HCT116 (cell line): ENCODE data around the gene DNALI1. TPM values are rescaled to one million over a fixed set of nuclear protein-coding genes. Genes with fewer than 3 reads are reported as not detected.

Experiments
- ATAC-seq: fragments of 200-7000 bp; cut with Tn5 transposase; 2 replicates; pipeline ENCODE4 v1.9.1; 2020; ENCODE audit warnings: mild to moderate bottlenecking, moderate library complexity
- BruUV-seq: library from RNA; stranded (reverse); fragments of 400-500 nt; replicated peaks from 2 replicates; lab custom pipeline; 2021; lab: Mats Ljungman, UMichigan
- CTCF ChIA-PET: fragments of 300-600 bp; sonication (Branson Sonifier 250); formaldehyde crosslinking; loops from one replicate; lab custom pipeline; 2021; ENCODE audit warnings: antibody characterized with exemption; lab: Charles Lee
- POLR2A ChIA-PET: fragments of 300-600, 350-600 bp; sonication (Branson Sonifier 250); formaldehyde crosslinking; loops from one replicate; lab custom pipeline; 2021; ENCODE audit warnings: antibody characterized with exemption; lab: Charles Lee
- RAD21 ChIA-PET, 2 experiments: fragments of 300-600 bp; sonication (Branson Sonifier 250); formaldehyde crosslinking; loops; one replicate each; lab custom pipeline; 2023; ENCODE audit warnings: low total read pairs in 2 of 2; ENCODE audit not compliant: uncharacterized antibody in 2 of 2, unreplicated experiment in 2 of 2, low non-redundant PET in 1 of 2; lab: Charles Lee
- DNase-seq: peaks from one replicate; pipeline ENCODE4 v3.0.0-alpha.2; 2010; ENCODE audit warnings: low read depth, low spot score
- H2AFZ ChIP-seq: fragments of 200-600 bp; shearing (Covaris generic), sonication (generic); 2 replicates; pipeline ENCODE4 v1.6.1; 2017; ENCODE audit warnings: low read depth, mixed run types, mixed read lengths, antibody characterized with exemption, low read length; ENCODE audit not compliant: poor library complexity, severe bottlenecking
- H3K27ac ChIP-seq: 2 replicates; pipeline ENCODE4 v1.5.1; 2012; ENCODE audit warnings: low read depth, low read length
- H3K27me3 ChIP-seq: fragments of 200-600 bp; sonication (generic); 2 replicates; pipeline ENCODE4 v1.6.1; 2016; ENCODE audit warnings: mixed run types, low read length, mixed read lengths; ENCODE audit not compliant: insufficient read depth
- H3K36me3 ChIP-seq, 2 experiments: fragments of 200-500 bp in 1 of 2; fragments of 200-600 bp in 1 of 2; sonication (Bioruptor generic) in 1 of 2; sonication (generic) in 1 of 2; 2 replicates each; pipeline versions ENCODE4 v1.5.1 to v1.6.1; 2014 to 2016; ENCODE audit warnings: low read length in 2 of 2, inconsistent platforms in 1 of 2, mixed read lengths in 1 of 2, mixed run types in 1 of 2; ENCODE audit not compliant: insufficient read depth in 2 of 2, control insufficient read depth in 1 of 2
- H3K4me1 ChIP-seq, 2 experiments: fragments of 200-600 bp in 1 of 2; sonication (generic) in 1 of 2; 2 replicates each; pipeline versions ENCODE4 v1.5.1 to v1.6.1; 2012 to 2017; ENCODE audit warnings: low read length in 2 of 2, inconsistent platforms in 1 of 2, mild to moderate bottlenecking in 1 of 2, mixed read lengths in 1 of 2, mixed run types in 1 of 2, moderate library complexity in 1 of 2; ENCODE audit not compliant: insufficient read depth in 2 of 2, control insufficient read depth in 1 of 2
- H3K4me2 ChIP-seq: fragments of 200-600 bp; sonication (generic); 2 replicates; pipeline ENCODE4 v1.6.1; 2017; ENCODE audit warnings: mixed run types, low read length, mixed read lengths
- H3K4me3 ChIP-seq, 2 experiments: fragments of 200-600 bp in 1 of 2; sonication (generic) in 1 of 2; replicated peaks in 1 of 2; 2 replicates each; pipeline ENCODE4 v1.5.1; 2011 to 2016; ENCODE audit warnings: low read length in 2 of 2, control low read depth in 1 of 2, low read depth in 1 of 2, mild to moderate bottlenecking in 1 of 2, mixed read lengths in 1 of 2, mixed run types in 1 of 2
- H3K79me2 ChIP-seq: fragments of 200-600 bp; sonication (generic); 2 replicates; pipeline ENCODE4 v1.6.1; 2017; ENCODE audit warnings: mild to moderate bottlenecking, mixed run types, low read length, moderate library complexity, mixed read lengths; ENCODE audit not compliant: insufficient read depth
- H3K9ac ChIP-seq: fragments of 200-600 bp; sonication (generic); 2 replicates; pipeline ENCODE4 v1.6.1; 2016; ENCODE audit warnings: low read length, mixed read lengths
- H3K9me2 ChIP-seq: fragments of 200-600 bp; sonication (generic), shearing (Covaris generic); 2 replicates; pipeline ENCODE4 v1.6.1; 2017; ENCODE audit warnings: mixed run types, mild to moderate bottlenecking, moderate library complexity; ENCODE audit not compliant: insufficient read depth
- H3K9me3 ChIP-seq, 2 experiments: fragments of 200-500 bp in 1 of 2; fragments of 200-600 bp in 1 of 2; sonication (Bioruptor generic) in 1 of 2; sonication (generic) in 1 of 2; 2 replicates each; pipeline ENCODE4 v1.6.1; 2014 to 2017; ENCODE audit warnings: low read length in 2 of 2, mixed read lengths in 2 of 2, inconsistent platforms in 1 of 2, low read depth in 1 of 2, mild to moderate bottlenecking in 1 of 2, mixed run types in 1 of 2, moderate library complexity in 1 of 2; ENCODE audit not compliant: control insufficient read depth in 1 of 2, insufficient read depth in 1 of 2
- H4K20me1 ChIP-seq: fragments of 200-600 bp; sonication (generic), shearing (Covaris generic); 2 replicates; pipeline ENCODE4 v1.6.1; 2017; ENCODE audit warnings: mixed run types, mild to moderate bottlenecking, moderate library complexity; ENCODE audit not compliant: insufficient read depth
- CBX3 ChIP-seq: IDR thresholded peaks from 2 replicates; pipeline ENCODE4 v1.6.1; 2012; ENCODE audit warnings: low read depth
- CTCF ChIP-seq, 3 experiments: fragments of 200-600 bp in 1 of 3; sonication (generic) in 1 of 3; IDR thresholded peaks in 2 of 3; conservative IDR thresholded peaks in 1 of 3; 2 replicates each; pipeline ENCODE4 v1.5.1; 2012 to 2017; ENCODE audit warnings: low read depth in 2 of 3, low read length in 2 of 3, antibody characterized with exemption in 1 of 3, borderline replicate concordance in 1 of 3, control low read depth in 1 of 3, mild to moderate bottlenecking in 1 of 3, mixed read lengths in 1 of 3, mixed run types in 1 of 3, moderate library complexity in 1 of 3; ENCODE audit not compliant: insufficient read depth in 1 of 3
- EGR1 ChIP-seq: IDR thresholded peaks from 2 replicates; pipeline ENCODE4 v1.6.1; 2012; ENCODE audit warnings: low read depth
- ELF1 ChIP-seq: IDR thresholded peaks from 2 replicates; pipeline ENCODE4 v1.6.1; 2012; ENCODE audit warnings: low read depth, borderline replicate concordance
- EZH2 ChIP-seq: fragments of 200-600 bp; sonication (generic); IDR thresholded peaks from 2 replicates; pipeline ENCODE4 v1.6.1; 2017; ENCODE audit warnings: antibody characterized with exemption, mixed run types
- EZH2phosphoT487 ChIP-seq: fragments of 200-600 bp; IDR thresholded peaks from 2 replicates; pipeline ENCODE4 v1.6.1; 2018; ENCODE audit warnings: antibody characterized with exemption, borderline replicate concordance
- FOSL1 ChIP-seq: IDR thresholded peaks from 2 replicates; pipeline ENCODE4 v1.6.1; 2012; ENCODE audit warnings: low read depth
- MAX ChIP-seq: IDR thresholded peaks from 2 replicates; pipeline ENCODE4 v1.6.1; 2012
- POLR2A ChIP-seq: IDR thresholded peaks from 2 replicates; pipeline ENCODE4 v1.7.0; 2011; ENCODE audit warnings: borderline replicate concordance; ENCODE audit not compliant: insufficient read depth, insufficient read length; ENCODE audit errors: extremely low read depth
- POLR2AphosphoS5 ChIP-seq: IDR thresholded peaks from 2 replicates; pipeline ENCODE4 v1.6.1; 2011; ENCODE audit warnings: mild to moderate bottlenecking, low read depth, low read length, moderate library complexity
- RAD21 ChIP-seq: IDR thresholded peaks from 2 replicates; pipeline ENCODE4 v1.6.1; 2012; ENCODE audit warnings: low read depth, mild to moderate bottlenecking
- REST ChIP-seq: IDR thresholded peaks from 2 replicates; pipeline ENCODE4 v1.6.1; 2012; ENCODE audit warnings: low read depth
- SP1 ChIP-seq: IDR thresholded peaks from 2 replicates; pipeline ENCODE4 v1.6.1; 2012; ENCODE audit warnings: low read depth
- TCF7L2 ChIP-seq: IDR thresholded peaks from 2 replicates; pipeline ENCODE4 v1.7.0; 2011; ENCODE audit warnings: borderline replicate concordance, inconsistent platforms; ENCODE audit not compliant: insufficient read depth, insufficient read length; ENCODE audit errors: extremely low read depth
- YY1 ChIP-seq: IDR thresholded peaks from 2 replicates; pipeline ENCODE4 v1.6.1; 2011; ENCODE audit warnings: low read length, low read depth, moderate library complexity, mild to moderate bottlenecking; ENCODE audit not compliant: insufficient replicate concordance; ENCODE audit errors: extremely low read depth
- ZBTB33 ChIP-seq: IDR thresholded peaks from 2 replicates; pipeline ENCODE4 v1.6.1; 2011; ENCODE audit warnings: mild to moderate bottlenecking, low read length, moderate library complexity; ENCODE audit not compliant: insufficient replicate concordance; ENCODE audit errors: extremely low read depth
- ZFX ChIP-seq: fragments of 450-650 bp; IDR thresholded peaks from 2 replicates; pipeline ENCODE4 v1.6.1; 2017
- ZNF274 ChIP-seq: fragments of 200-500 bp; sonication (Bioruptor generic); IDR thresholded peaks from 2 replicates; pipeline ENCODE4 v1.6.1; 2014; ENCODE audit warnings: mild to moderate bottlenecking, low read depth, low read length, inconsistent platforms
- intact Hi-C: fragments of 100-400 bp; cut with micrococcal nuclease; formaldehyde crosslinking; loops from 2 replicates; pipeline ENCODE4 v1.10.0; 2022
- total RNA-seq: library from RNA; stranded (reverse); gene quantifications from one replicate; pipeline ENCODE4 v1.2.1, GENCODE V29; 2021; ENCODE audit not compliant: unreplicated experiment

DNALI1 gene
- total RNA-seq, 1 experiment from 2014 or later, result 0.64 TPM

- Histone ChIP-seq H3K4me1 (peaks cover 8 to 17% of the 10 kb centered on the region in 2 experiments), H2AFZ (no peak overlapping the region), H3K4me2 (no peak overlapping the region; the same call in 1 of the 2 replicates), H3K27ac (no peak overlapping the region), H3K9ac (no peak overlapping the region), H3K79me2 (peaks cover 62% of the 10 kb centered on the region), H3K36me3 (peaks cover 33 to 41% of the 10 kb centered on the region in 2 experiments), H3K4me3 (no peak overlapping the region), H3K9me3 (no peaks in the 10 kb centered on the region), H3K9me2 (no peaks in the 10 kb centered on the region), H4K20me1 (0 out of 2 replicates have a peak, but pooled peaks cover 8% of the 10 kb centered on the region), H3K27me3 (no peaks in the 10 kb centered on the region)
- ChIA-PET POLR2A (no interaction called here), RAD21 (no interaction called here), CTCF (no interaction called here)
- BruUV-seq, result no TSS peak
- ATAC-seq (no peak), DNase-seq (no peak)
- no peak for TF ChIP-seq ELF1
- no peak for TF ChIP-seq EZH2phosphoT487
- no peak for TF ChIP-seq ZNF274
- TF ChIP-seq REST, result no peak
- TF ChIP-seq CBX3, result no peak
- no peak for TF ChIP-seq ZBTB33
- no peak for TF ChIP-seq ZFX
- no peak for TF ChIP-seq TCF7L2
- TF ChIP-seq MAX, result no peak
- no peak for TF ChIP-seq CTCF (IDR thresholded peaks at IDR 0.05 in 2 of 3, conservative IDR thresholded peaks at IDR 0.05 in 1 of 3; ENCODE audit: borderline replicate concordance in 1 of 3, insufficient read depth in 1 of 3, low read depth in 2 of 3, low read length in 2 of 3)
- TF ChIP-seq YY1, result no peak
- no peak for TF ChIP-seq FOSL1
- no peak for TF ChIP-seq RAD21
- no peak for TF ChIP-seq EZH2
- no peak for TF ChIP-seq SP1
- TF ChIP-seq POLR2A, result no peak
- no peak for TF ChIP-seq EGR1
- TF ChIP-seq POLR2AphosphoS5, result no peak
- intact Hi-C loops, result no loop called here
Measured at GRCh38 chr1:37549341-37549740, 7.4 kb upstream of the DNALI1 start.
